Nucleus accumbens (tissue), 56 donors: Measurements from ENCODE around the gene YY2.
"Not testable (repeated sequence)": the region's sequence is repeated elsewhere in the genome, so short reads cannot be mapped to it uniquely, and the experiment has no call there.

ENCODE experiments used
- DNase-seq, 56 donors: peaks; one replicate each; lab custom pipeline; 2025; lab: John Stamatoyannopoulos, UW

The YY2 gene

GRCh38 chrX:21855937-21856415 is at the start of gene YY2:
YY2 (plus strand) TSS chrX:21855987; CDS start chrX:21856485, 498 bp downstream.
- DNase-seq: no peak

DNA sequence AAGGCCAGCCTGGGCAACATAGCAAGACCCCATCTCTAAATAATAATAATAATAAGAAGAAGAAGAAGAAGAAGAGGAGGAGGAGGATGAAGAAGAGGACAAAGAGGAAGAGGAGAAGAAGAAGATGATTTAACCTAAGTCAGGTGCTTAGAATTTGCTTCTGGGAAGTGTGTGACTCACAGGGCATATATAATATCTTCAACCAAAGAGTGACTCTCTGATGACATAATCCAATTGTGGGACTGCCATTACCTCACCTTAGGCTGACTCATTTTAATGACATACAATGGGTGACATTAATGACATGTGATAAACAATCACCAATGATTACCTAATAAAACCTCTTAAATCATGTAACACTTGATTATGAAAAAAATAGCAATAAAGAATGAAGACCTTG is 49.1 kb upstream of the YY2 start:
- DNase-seq: no peak

GRCh38 chrX:21811832-21812231 is 44.0 kb upstream of the YY2 start:
- no peak for DNase-seq

DNA sequence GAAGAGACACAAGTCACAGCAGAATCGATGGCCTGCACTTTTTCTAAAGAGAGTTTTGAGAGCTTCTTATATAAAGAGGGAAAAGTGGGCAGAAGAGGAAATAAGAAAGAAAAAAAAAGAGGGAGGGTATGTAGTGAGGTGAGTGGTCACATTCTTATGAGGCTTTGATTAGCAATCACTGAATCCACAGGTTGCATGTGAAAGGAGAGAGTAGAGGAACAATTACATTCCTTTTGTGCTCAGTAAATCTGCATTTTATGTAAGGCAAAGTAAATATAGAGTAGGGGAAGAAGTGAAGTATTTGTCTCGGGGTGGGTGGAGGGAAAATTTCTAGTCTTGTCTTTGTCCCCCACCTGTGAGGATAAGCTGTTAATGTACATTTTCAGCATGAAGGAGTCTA is 43.2 kb upstream of the YY2 start:
- no peak for DNase-seq

- DNase-seq: no peak
These were observed 42.0 kb upstream of the YY2 start for GRCh38 chrX:21813612-21814368.

GRCh38 chrX:21816136-21816535 is 39.7 kb upstream of the YY2 start:
- DNase-seq: no peak

- DNase-seq: not testable (repeated sequence)
These were observed 35.6 kb upstream of the YY2 start for GRCh38 chrX:21820170-21820569.

DNA sequence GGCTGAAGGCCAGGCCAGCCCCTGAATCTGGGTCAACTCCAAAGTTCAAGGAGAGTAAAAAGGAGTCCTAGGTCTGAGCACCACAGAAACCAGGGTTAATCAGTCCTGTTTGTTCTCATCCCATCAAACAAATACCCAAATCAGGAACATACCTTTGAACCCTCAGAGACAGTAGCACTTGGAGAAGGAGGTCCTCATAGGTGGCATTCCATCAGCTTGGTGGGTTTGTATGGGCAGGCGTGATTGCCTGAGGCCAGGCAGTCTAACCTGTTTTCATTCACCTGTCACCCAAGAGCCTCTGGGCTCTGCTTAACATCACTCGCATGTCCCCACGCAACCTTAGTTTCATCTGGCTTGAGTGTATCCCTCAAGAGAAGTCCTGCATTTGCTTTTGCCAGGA is 33.9 kb upstream of the YY2 start:
- DNase-seq: no peak

GRCh38 chrX:21831496-21831895 is 24.3 kb upstream of the YY2 start:
- no peak for DNase-seq

DNA sequence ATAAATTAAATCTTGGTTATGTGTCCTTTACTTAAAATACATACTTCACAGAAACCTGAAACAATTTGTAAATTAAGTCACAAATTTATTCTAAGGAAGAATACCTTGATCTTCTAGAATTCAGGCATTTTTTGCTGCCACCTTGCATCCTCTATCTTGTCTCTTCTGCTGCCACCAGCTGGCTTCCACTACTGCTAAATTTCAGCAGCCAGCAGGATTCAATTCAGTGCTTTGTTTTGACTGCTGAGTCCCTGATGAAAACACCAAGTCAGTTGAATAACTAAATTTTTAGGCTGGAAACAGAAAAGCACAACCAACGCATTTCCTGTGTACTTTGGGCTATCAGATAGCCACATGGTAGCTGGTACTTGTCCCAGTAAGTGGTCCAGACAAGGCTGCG is 18.7 kb upstream of the YY2 start:
- peak in 12 of 56 donors; percentile 0 to 21 (median 0) for DNase-seq

GRCh38 chrX:21838937-21839333 is 16.9 kb upstream of the YY2 start:
- DNase-seq: no peak

DNA sequence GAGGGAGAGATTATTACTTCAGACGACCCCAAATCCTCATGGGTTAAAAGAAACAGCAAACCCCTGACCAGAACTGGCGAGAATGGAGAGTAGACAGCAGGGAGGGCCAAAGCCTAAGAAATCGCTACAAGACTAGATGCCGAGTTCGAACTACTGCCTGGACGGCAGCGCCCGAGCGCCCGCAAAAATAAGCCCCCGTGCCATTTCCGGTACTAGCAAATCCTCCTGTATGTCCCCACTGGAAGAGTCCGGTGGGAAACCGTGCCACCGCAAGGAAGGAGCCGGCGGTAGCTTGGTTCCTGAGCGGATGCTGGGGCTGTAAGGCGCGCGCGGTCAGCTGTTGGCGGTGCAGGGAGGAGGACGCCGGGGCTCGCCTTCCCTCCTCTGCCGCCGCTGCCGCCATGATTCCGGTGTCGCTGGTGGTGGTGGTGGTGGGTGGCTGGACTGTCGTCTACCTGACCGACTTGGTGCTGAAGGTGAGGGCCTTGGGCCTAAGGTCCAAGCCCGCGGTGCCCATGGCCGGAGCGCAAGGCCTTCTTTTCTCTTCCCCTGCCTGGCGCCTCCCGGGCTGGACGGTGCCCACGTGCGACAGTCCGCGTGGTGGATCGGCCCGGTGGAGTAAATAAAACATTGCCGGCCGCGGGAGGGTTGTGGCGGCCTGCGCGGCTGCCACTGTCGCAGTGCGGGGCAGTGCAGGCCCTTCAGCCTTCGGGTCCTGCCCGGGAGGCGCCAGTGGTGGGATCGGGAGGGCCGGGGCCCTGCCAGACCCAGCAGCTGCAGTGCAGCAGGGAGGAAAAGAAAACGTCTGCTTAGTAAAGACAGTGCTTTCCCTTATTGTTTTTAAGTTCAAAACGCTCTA is 16.2 kb upstream of the YY2 start, which contains the start of gene MBTPS2:
Gene MBTPS2, plus strand, starts transcription at position 284 of the 859 bp plus-strand sequence. Its CDS starts 118 bp downstream, at position 402.
- peak in 55 of 56 donors; percentile 5 to 84 (median 67) for DNase-seq

- DNase-seq: peak in 3 of 56 donors; percentile 0 to 2 (median 0)
These were observed 15.6 kb upstream of the YY2 start for GRCh38 chrX:21840193-21840545.

GRCh38 chrX:21843179-21843578 is 12.6 kb upstream of the YY2 start:
- no peak for DNase-seq

DNA sequence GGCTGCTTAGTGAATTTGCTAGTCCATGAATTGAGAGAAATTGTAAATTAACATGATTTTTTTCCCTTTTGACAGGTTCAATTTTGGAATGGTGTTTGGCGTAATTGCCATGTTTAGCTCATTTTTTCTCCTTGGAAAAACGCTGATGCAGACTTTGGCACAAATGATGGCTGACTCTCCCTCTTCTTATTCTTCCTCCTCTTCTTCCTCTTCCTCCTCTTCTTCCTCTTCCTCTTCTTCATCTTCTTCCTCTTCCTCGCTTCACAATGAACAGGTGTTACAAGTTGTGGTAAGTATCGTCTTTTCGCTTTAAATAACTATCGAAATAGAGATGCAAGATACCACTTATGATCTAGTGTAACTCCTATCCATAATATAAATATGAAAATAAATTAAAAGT is 10.7 kb upstream of the YY2 start:
- DNase-seq: no peak

- DNase-seq: no peak
These were observed 8.4 kb upstream of the YY2 start for GRCh38 chrX:21847342-21847741.

DNA sequence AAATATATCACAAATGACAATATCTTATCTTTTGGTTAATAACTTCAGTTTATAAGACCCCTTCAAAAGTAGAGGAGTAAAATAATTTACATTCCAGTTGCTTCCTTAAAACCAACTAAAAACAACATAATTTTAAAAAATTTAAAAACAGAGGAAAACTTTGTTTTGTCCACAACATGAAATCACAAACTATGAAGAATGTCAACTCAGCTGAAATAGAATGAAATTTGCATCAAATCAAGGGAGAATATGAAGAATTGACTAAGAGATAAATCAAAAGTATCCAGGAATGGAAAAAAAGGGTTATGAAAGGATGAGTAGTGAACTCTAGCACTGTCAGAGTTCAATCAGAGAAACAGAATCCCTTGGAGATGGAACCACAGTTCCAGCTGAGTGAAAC is 2.2 kb upstream of the YY2 start:
- no peak for DNase-seq

GRCh38 chrX:21856504-21856903 is 717 bp downstream of the YY2 start:
- DNase-seq: no peak

- no peak for DNase-seq
These were observed 7.5 kb downstream of the YY2 start for GRCh38 chrX:21863241-21863640.

DNA sequence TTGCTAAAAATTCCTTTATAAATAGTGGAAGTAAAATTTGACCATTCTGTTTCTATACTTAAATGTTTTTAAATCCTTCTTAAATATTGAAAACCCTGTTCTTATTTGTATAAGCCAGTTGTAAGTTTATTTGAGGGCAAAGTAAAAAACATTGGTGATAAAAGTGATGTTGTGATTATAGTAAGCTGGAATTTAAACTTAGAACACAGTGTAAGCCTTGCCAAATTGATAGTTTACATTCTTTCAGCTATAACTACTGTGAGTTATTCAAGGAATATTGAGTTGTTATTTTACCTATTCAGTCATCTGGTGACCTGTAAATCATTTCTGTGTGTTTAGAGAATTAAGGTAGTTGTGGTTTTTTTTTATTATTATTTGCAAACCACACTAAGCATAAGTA is 9.6 kb downstream of the YY2 start:
- no peak for DNase-seq

DNA sequence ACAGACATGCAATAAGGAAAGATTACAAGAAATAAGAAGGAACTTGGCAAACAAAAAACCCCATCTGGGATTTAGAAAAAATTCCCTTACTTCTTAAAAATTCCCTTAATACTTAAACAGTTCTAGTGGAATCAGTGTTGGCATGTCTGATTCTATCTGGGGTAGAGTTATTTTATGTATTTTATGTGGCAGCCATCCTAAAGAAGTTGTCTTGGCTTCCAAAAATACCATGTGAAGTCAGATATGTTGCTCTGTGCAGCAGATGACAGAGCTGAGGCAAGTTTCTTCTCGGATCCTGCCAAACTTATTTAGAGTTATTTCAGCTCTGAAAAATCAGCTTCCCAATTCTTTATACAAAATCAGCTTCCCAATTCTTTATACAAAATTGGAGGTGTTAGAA is 14.7 kb downstream of the YY2 start:
- DNase-seq: no peak
